H1 (cell line): ENCODE measurements around the gene SCAMP5. TPM values are rescaled to one million over a fixed set of nuclear protein-coding genes. Genes with fewer than 3 reads are reported as not detected.

Experiments used
- CTCF ChIA-PET: fragments of 300-600 bp; sonication (Branson Sonifier 250); formaldehyde crosslinking; loops from one replicate; lab custom pipeline; 2021; ENCODE audit not compliant: partially characterized antibody; lab: Charles Lee
- POLR2A ChIA-PET: fragments of 300-600 bp; sonication (Branson Sonifier 250); formaldehyde crosslinking; loops from one replicate; lab custom pipeline; 2021; ENCODE audit warnings: inconsistent platforms; ENCODE audit not compliant: partially characterized antibody; lab: Charles Lee
- DNase-seq, 2 experiments: peaks; one replicate each; pipeline versions ENCODE4 v3.0.0 to v3.0.0-alpha.2; 2010 to 2022; ENCODE audit warnings: low spot score in 2 of 2, low read depth in 1 of 2, mixed read lengths in 1 of 2
- FAIRE-seq: peaks from 2 replicates; lab custom pipeline; 2011; peaks lifted over from hg19 to GRCh38; lab: Jason Lieb, UNC
- H2AFZ ChIP-seq: 2 replicates; pipeline ENCODE4 v1.8.1; 2012; ENCODE audit warnings: low read length, inconsistent platforms
- H2AK5ac ChIP-seq: 2 replicates; pipeline ENCODE4 v1.6.1; 2013; ENCODE audit warnings: low read depth, low read length
- H2BK120ac ChIP-seq: replicated peaks from 2 replicates; pipeline ENCODE3; 2013; ENCODE audit warnings: low read depth, low read length, inconsistent platforms
- H2BK12ac ChIP-seq: 2 replicates; pipeline ENCODE4 v1.6.1; 2013; ENCODE audit warnings: low read depth, low read length
- H2BK15ac ChIP-seq: 2 replicates; pipeline ENCODE4 v1.6.1; 2013; ENCODE audit warnings: low read length
- H2BK20ac ChIP-seq: 2 replicates; pipeline ENCODE4 v1.6.1; 2013; ENCODE audit warnings: low read length
- H2BK5ac ChIP-seq: 2 replicates; pipeline ENCODE4 v1.6.1; 2013; ENCODE audit warnings: low read depth, low read length
- H3K14ac ChIP-seq: 2 replicates; pipeline ENCODE4 v1.6.1; 2013; ENCODE audit warnings: inconsistent platforms; ENCODE audit not compliant: insufficient read length
- H3K18ac ChIP-seq: 2 replicates; pipeline ENCODE4 v1.6.1; 2013; ENCODE audit warnings: low read length; ENCODE audit errors: extremely low read depth
- H3K23ac ChIP-seq: 2 replicates; pipeline ENCODE4 v1.6.1; 2013; ENCODE audit warnings: inconsistent platforms; ENCODE audit not compliant: insufficient read length
- H3K23me2 ChIP-seq: 2 replicates; pipeline ENCODE4 v1.6.1; 2013; ENCODE audit warnings: low read depth, low read length
- H3K27ac ChIP-seq: 2 replicates; pipeline ENCODE4 v1.6.1; 2011; ENCODE audit warnings: low read depth, low read length, inconsistent platforms
- H3K27me3 ChIP-seq, 4 experiments: replicated peaks in 1 of 4; 1 replicate in 1 of 4; 2 replicates in 3 of 4; pipeline versions ENCODE4 v1.6.1 to v1.8.1; 2011 to 2013; ENCODE audit warnings: low read length in 3 of 4, mild to moderate bottlenecking in 3 of 4, inconsistent platforms in 2 of 4, mixed read lengths in 2 of 4, moderate library complexity in 1 of 4; ENCODE audit not compliant: control insufficient read depth in 3 of 4, insufficient read depth in 3 of 4; ENCODE audit errors: extremely low read depth in 1 of 4
- H3K36me3 ChIP-seq, 4 experiments: 2 replicates each; pipeline versions ENCODE4 v1.6.1 to v1.8.1; 2011 to 2013; ENCODE audit warnings: mild to moderate bottlenecking in 4 of 4, low read length in 3 of 4, moderate library complexity in 2 of 4, control low read depth in 1 of 4, inconsistent platforms in 1 of 4; ENCODE audit not compliant: insufficient read depth in 4 of 4, control insufficient read depth in 2 of 4
- H3K4ac ChIP-seq: replicated peaks from 2 replicates; pipeline ENCODE3; 2013; ENCODE audit warnings: low read length, low read depth, mixed read lengths, inconsistent platforms; ENCODE audit not compliant: insufficient read length
- H3K4me1 ChIP-seq, 4 experiments: replicated peaks in 1 of 4; 1 replicate in 1 of 4; 2 replicates in 3 of 4; pipeline versions ENCODE4 v1.6.1 to v1.8.1; 2011 to 2013; ENCODE audit warnings: low read length in 3 of 4, inconsistent platforms in 2 of 4, mixed read lengths in 1 of 4; ENCODE audit not compliant: insufficient read depth in 4 of 4, control insufficient read depth in 3 of 4
- H3K4me2 ChIP-seq, 2 experiments: 2 replicates each; pipeline versions ENCODE4 v1.6.1 to v1.8.1; 2011 to 2013; ENCODE audit warnings: low read depth in 2 of 2, low read length in 2 of 2, control low read depth in 1 of 2, inconsistent platforms in 1 of 2, mild to moderate bottlenecking in 1 of 2; ENCODE audit not compliant: insufficient read depth in 1 of 2
- H3K4me3 ChIP-seq, 4 experiments: fragments of 200-600, 300-600 bp in 1 of 4; sonication (generic), shearing (Covaris generic), sonication (Bioruptor Twin) in 1 of 4; 2 replicates each; pipeline versions ENCODE4 v1.5.1 to v1.8.1; 2011 to 2016; ENCODE audit warnings: low read length in 4 of 4, low read depth in 3 of 4, control low read depth in 2 of 4, inconsistent platforms in 2 of 4, mild to moderate bottlenecking in 2 of 4, mixed read lengths in 1 of 4, moderate library complexity in 1 of 4; ENCODE audit not compliant: insufficient read depth in 2 of 4; ENCODE audit errors: extremely low read depth in 1 of 4
- H3K56ac ChIP-seq: replicated peaks from 2 replicates; pipeline ENCODE3; 2013; ENCODE audit warnings: low read depth, mild to moderate bottlenecking, mixed read lengths, low read length, inconsistent platforms; ENCODE audit not compliant: insufficient read length
- H3K79me1 ChIP-seq: 2 replicates; pipeline ENCODE4 v1.6.1; 2013; ENCODE audit warnings: low read depth, low read length, control low read depth
- H3K79me2 ChIP-seq, 2 experiments: 2 replicates each; pipeline versions ENCODE4 v1.6.1 to v1.8.1; 2012 to 2013; ENCODE audit warnings: low read length in 2 of 2, mild to moderate bottlenecking in 2 of 2, inconsistent platforms in 1 of 2; ENCODE audit not compliant: insufficient read depth in 2 of 2, control insufficient read depth in 1 of 2
- H3K9ac ChIP-seq, 4 experiments: replicated peaks in 1 of 4; 1 replicate in 1 of 4; 2 replicates in 3 of 4; pipeline versions ENCODE4 v1.6.1 to v1.8.1; 2011 to 2013; ENCODE audit warnings: low read depth in 3 of 4, low read length in 3 of 4, control low read depth in 2 of 4, mild to moderate bottlenecking in 2 of 4, moderate library complexity in 2 of 4, inconsistent platforms in 1 of 4; ENCODE audit errors: extremely low read depth in 1 of 4
- H3K9me3 ChIP-seq, 2 experiments: 2 replicates each; pipeline versions ENCODE4 v1.6.1 to v1.8.1; 2012 to 2013; ENCODE audit warnings: mild to moderate bottlenecking in 2 of 2, moderate library complexity in 2 of 2, control low read depth in 1 of 2, inconsistent platforms in 1 of 2, low read depth in 1 of 2, low read length in 1 of 2, mixed read lengths in 1 of 2; ENCODE audit not compliant: insufficient read depth in 2 of 2
- H4K20me1 ChIP-seq, 2 experiments: replicated peaks in 1 of 2; 2 replicates each; pipeline versions ENCODE3 to v1.8.1; 2011 to 2013; ENCODE audit warnings: inconsistent platforms in 2 of 2, low read length in 2 of 2, mild to moderate bottlenecking in 1 of 2; ENCODE audit not compliant: insufficient read depth in 2 of 2, control insufficient read depth in 1 of 2
- H4K5ac ChIP-seq: 2 replicates; pipeline ENCODE4 v1.6.1; 2013; ENCODE audit warnings: low read length, low read depth, mixed read lengths, inconsistent platforms; ENCODE audit not compliant: insufficient read length
- H4K8ac ChIP-seq: 2 replicates; pipeline ENCODE4 v1.8.0; 2013; ENCODE audit warnings: mild to moderate bottlenecking, moderate library complexity, low read length, inconsistent platforms; ENCODE audit not compliant: insufficient read depth; ENCODE audit errors: extremely low read depth
- H4K91ac ChIP-seq: replicated peaks from 2 replicates; pipeline ENCODE3; 2013; ENCODE audit warnings: low read length, mixed read lengths, inconsistent platforms; ENCODE audit not compliant: insufficient read length
- CBX5 ChIP-seq: fragments of 300-800, 300-1000 bp; sonication (generic); IDR thresholded peaks from 2 replicates; pipeline ENCODE4 v1.7.1; 2016; ENCODE audit warnings: antibody characterized with exemption, low read length, low read depth
- HDAC2 ChIP-seq, 2 experiments: fragments of 300-600 bp in 1 of 2; sonication (generic) in 1 of 2; IDR thresholded peaks; 2 replicates each; pipeline ENCODE4 v1.6.1; 2011 to 2012; ENCODE audit warnings: low read depth in 2 of 2, low read length in 2 of 2, mild to moderate bottlenecking in 2 of 2, moderate library complexity in 2 of 2, borderline replicate concordance in 1 of 2, inconsistent platforms in 1 of 2
- KDM4A ChIP-seq: IDR thresholded peaks from one replicate; pipeline ENCODE4 v1.7.1; 2012; ENCODE audit warnings: low read depth, mild to moderate bottlenecking, moderate library complexity, low read length, inconsistent platforms; ENCODE audit not compliant: severe bottlenecking
- PHF8 ChIP-seq: fragments of 200-600 bp; sonication (generic); conservative IDR thresholded peaks from 2 replicates; pipeline ENCODE4 v1.7.1; 2012; ENCODE audit warnings: low read depth, mild to moderate bottlenecking, inconsistent platforms, low read length, moderate library complexity
- SIN3A ChIP-seq, 2 experiments: IDR thresholded peaks in 1 of 2; conservative IDR thresholded peaks in 1 of 2; 2 replicates each; pipeline ENCODE4 v1.6.1; 2011 to 2012; ENCODE audit warnings: low read length in 2 of 2, improper control_type of control experiment in 1 of 2, low read depth in 1 of 2, mild to moderate bottlenecking in 1 of 2
- TEAD4 ChIP-seq: IDR thresholded peaks from 2 replicates; pipeline ENCODE4 v1.6.1; 2012; ENCODE audit warnings: low read depth, low read length, inconsistent platforms, mixed read lengths
- YY1 ChIP-seq: IDR thresholded peaks from 2 replicates; pipeline ENCODE4 v1.6.1; 2011; ENCODE audit warnings: low read depth, mild to moderate bottlenecking, low read length
- WGBS, 2 experiments: shearing (Covaris generic) in 1 of 2; methylation state at CpG; one replicate each; pipeline versions ENCODE4 v1.1.6 to v1.1.7; 2013 to 2015; ENCODE audit warnings: low lambda C conversion rate in 2 of 2, mixed read lengths in 2 of 2, inconsistent platforms in 1 of 2, low coverage in 1 of 2, missing lambda C conversion rate in 1 of 2; ENCODE audit not compliant: insufficient replicate concordance in 2 of 2, insufficient coverage in 1 of 2, insufficient read length in 1 of 2; ENCODE audit errors: extremely low coverage in 1 of 2, missing lambda C conversion rate in 1 of 2; 5-methylcytosine and 5-hydroxymethylcytosine counted together
- polyA plus RNA-seq, 7 experiments: library from polyadenylated mRNA; depleted of rRNA in 3 of 7; stranded (reverse) in 5 of 7; unstranded in 2 of 7; fragments of >200 nt in 5 of 7; fragments of 200-250 nt in 2 of 7; gene quantifications; 1 replicate in 5 of 7; 2 replicates in 1 of 7; 4 replicates in 1 of 7; pipeline versions ENCODE4 v1.2.1 to v1.2.3, GENCODE V29; 2011 to 2013; ENCODE audit warnings: missing spikeins in 2 of 7, mixed read lengths in 2 of 7
- total RNA-seq: library from RNA; stranded (reverse); fragmentation: NEBNext Ultra II Directional; extraction: Animal tissue kit (Norgen Biotek cat#: 25700); gene quantifications from 2 replicates; pipeline ENCODE4 v1.2.1, GENCODE V29; 2021

Gene SCAMP5
- total and polyA plus RNA-seq, 2 of the 8 experiments (the other 6 are each of a cell fraction or from before 2014, with no cell fraction given), result 55.4 to 94.7 TPM

GRCh38 chr15:74995779-74996765 is 709 bp downstream of the SCAMP5 start:
- peak overlapping the region; percentile 44; the same call in 1 of the 2 replicates for H2BK5ac ChIP-seq
- H4K20me1 ChIP-seq, result peaks cover 0 to 4% of the 10 kb centered on the region in 2 experiments
- no peak overlapping the region for H3K23ac ChIP-seq
- H3K56ac ChIP-seq, result peak overlapping the region; percentile 70
- no peaks in the 10 kb centered on the region; the same call in 1 of the 2 replicates for H3K79me1 ChIP-seq
- peaks cover 0 to 3% (median 0%) of the 10 kb centered on the region in 4 experiments; a peak in 3 of 7 replicates for H3K27me3 ChIP-seq
- H4K91ac ChIP-seq, result peak overlapping the region; percentile 62
- H2BK120ac ChIP-seq, result no peak overlapping the region
- H3K4me3 ChIP-seq, result peak overlapping the region; percentile 87 to 97 (median 90)
- no peak overlapping the region for H2BK20ac ChIP-seq
- H3K4me1 ChIP-seq, result peaks cover 0 to 7% (median 4%) of the 10 kb centered on the region in 4 experiments; a peak in 6 of 7 replicates
- H3K27ac ChIP-seq, result no peak overlapping the region
- peak overlapping the region; percentile 62 to 86 (median 73) for H3K9ac ChIP-seq
- POLR2A ChIA-PET, result interaction anchor here (0.7 to 2.2 kb wide), 16 partner anchors 9 to 236 kb away, joined by 3 to 10 read pairs (median 4); partner anchors contain the start of genes COX5A and RPP25
- peak overlapping the region; percentile 78 for H4K5ac ChIP-seq
- H3K14ac ChIP-seq, result no peak overlapping the region
- WGBS, 2 experiments, result 7% methylated on average over 40 of the region's 42 CpGs; no CpG with 5 or more reads in 1 of the 2 experiments
- TF ChIP-seq SIN3A (conservative IDR thresholded peaks at IDR 0.05 in 1 of 2, IDR thresholded peaks at IDR 0.05 in 1 of 2; ENCODE audit: low read depth in 1 of 2, low read length in 2 of 2) (peak in 1 of 2 experiments; percentile 22; a peak in 1 of 4 replicates), KDM4A (peak; percentile 18), PHF8 (peak; percentile 14; the same call in 1 of the 2 replicates), HDAC2 (IDR thresholded peaks at IDR 0.05; ENCODE audit: borderline replicate concordance in 1 of 2, low read depth in 2 of 2, low read length in 2 of 2) (no peak), TEAD4 (0 out of 2 replicates have a peak, but pooled peaks have one; percentile 3), CBX5 (no peak), YY1 (peak; percentile 40; the same call in 1 of the 2 replicates)
- TF ChIP-seq, all 59 proteins: peak for 5
- H3K4me2 ChIP-seq, result peak overlapping the region; percentile 92 to 99
- H3K79me2 ChIP-seq, result peaks cover 0 to 9% of the 10 kb centered on the region in 2 experiments; a peak in 1 of 4 replicates
- FAIRE-seq, result peak; percentile 24
- CTCF ChIA-PET, result interaction anchor here (0.6 to 2.2 kb wide), 15 partner anchors 8 to 312 kb away, joined by 3 to 8 read pairs (median 3); partner anchors contain the start of gene C15orf39
- H3K18ac ChIP-seq, result peak overlapping the region; percentile 93
- peak overlapping the region; percentile 94 for H4K8ac ChIP-seq
- peak in 1 of 2 experiments; percentile 71 for DNase-seq
- 0 out of 2 replicates have a peak overlapping the region, but pooled peaks have one; percentile 12 for H2AFZ ChIP-seq
- H3K4ac ChIP-seq, result no peak overlapping the region
- 0 out of 2 replicates have a peak overlapping the region, but pooled peaks have one; percentile 23 for H2BK12ac ChIP-seq
- no peaks in the 10 kb centered on the region for H3K36me3 ChIP-seq
- 0 out of 2 replicates have a peak overlapping the region, but pooled peaks have one; percentile 95 for H2BK15ac ChIP-seq
- no peak overlapping the region for H2AK5ac ChIP-seq
- H3K9me3 ChIP-seq, result no peaks in the 10 kb centered on the region
- peaks cover 9% of the 10 kb centered on the region for H3K23me2 ChIP-seq
